Caco-2 (cell line): ENCODE results near the gene LEAP2. TPM values are rescaled to one million over a fixed set of nuclear protein-coding genes. Genes with fewer than 3 reads are reported as not detected.

ENCODE experiments used
- BruUV-seq: library from RNA; stranded (reverse); fragments of 400-500 nt; replicated peaks from 2 replicates; lab custom pipeline; 2021; lab: Mats Ljungman, UMichigan
- CTCF ChIA-PET: fragments of 300-600 bp; sonication (Branson Sonifier 250); formaldehyde crosslinking; loops from one replicate; lab custom pipeline; 2022; ENCODE audit warnings: antibody characterized with exemption; lab: Charles Lee
- POLR2A ChIA-PET: fragments of 300-600 bp; sonication (Branson Sonifier 250); formaldehyde crosslinking; loops from one replicate; lab custom pipeline; 2022; ENCODE audit warnings: antibody characterized with exemption; lab: Charles Lee
- DNase-seq, 2 experiments: peaks; one replicate each; pipeline versions ENCODE4 v3.0.0 to v3.0.0-alpha.2; 2020 to 2022
- H3K27me3 ChIP-seq: replicated peaks from 2 replicates; pipeline ENCODE4 v1.6.0; 2011; ENCODE audit warnings: low read length; ENCODE audit not compliant: control insufficient read depth, insufficient read depth
- H3K36me3 ChIP-seq: 2 replicates; pipeline ENCODE4 v1.5.1; 2011; ENCODE audit warnings: low read length; ENCODE audit not compliant: control insufficient read depth, insufficient read depth
- H3K4me1 ChIP-seq: fragments of 250-450 bp; sonication (Bioruptor Pico); 2 replicates; pipeline ENCODE4 v1.5.1; 2020; ENCODE audit warnings: mild to moderate bottlenecking
- H3K4me3 ChIP-seq: 2 replicates; pipeline ENCODE4 v1.5.1; 2011; ENCODE audit warnings: low read depth, mild to moderate bottlenecking, control low read depth, low read length
- H3K9me3 ChIP-seq: fragments of 250-450 bp; sonication (Bioruptor Pico); 2 replicates; pipeline ENCODE4 v1.5.1; 2020; ENCODE audit warnings: mild to moderate bottlenecking, moderate library complexity
- H3K27ac Mint-ChIP-seq: one replicate; pipeline ENCODE4 v1.8.0; 2022; ENCODE audit warnings: mixed read lengths; ENCODE audit not compliant: unreplicated experiment
- H3K27me3 Mint-ChIP-seq: one replicate; pipeline ENCODE4 v1.8.0; 2022; ENCODE audit warnings: mixed read lengths; ENCODE audit not compliant: insufficient read depth, unreplicated experiment
- H3K36me3 Mint-ChIP-seq: one replicate; pipeline ENCODE4 v1.8.0; 2022; ENCODE audit warnings: mild to moderate bottlenecking, mixed read lengths; ENCODE audit not compliant: insufficient read depth, unreplicated experiment
- H3K4me1 Mint-ChIP-seq: one replicate; pipeline ENCODE4 v1.8.0; 2022; ENCODE audit warnings: low read depth, mixed read lengths; ENCODE audit not compliant: unreplicated experiment
- H3K4me3 Mint-ChIP-seq: one replicate; pipeline ENCODE4 v1.8.0; 2022; ENCODE audit warnings: mild to moderate bottlenecking, moderate library complexity, mixed read lengths; ENCODE audit not compliant: unreplicated experiment
- H3K9me3 Mint-ChIP-seq: one replicate; pipeline ENCODE4 v1.8.0; 2022; ENCODE audit warnings: mixed read lengths; ENCODE audit not compliant: unreplicated experiment
- intact Hi-C: fragments of 100-400 bp; cut with micrococcal nuclease; formaldehyde crosslinking; loops from one replicate; pipeline ENCODE4 v1.10.0; 2022; ENCODE audit not compliant: unreplicated experiment
- total RNA-seq: library from RNA; stranded (reverse); gene quantifications from 2 replicates; pipeline ENCODE4 v1.2.3, GENCODE V29; 2022
- TF ChIP-seq, protein P1 (sequence below), 2 experiments: fragments of 200-600 bp in 1 of 2; IDR thresholded peaks; 1 replicate in 1 of 2; 2 replicates in 1 of 2; pipeline versions ENCODE4 v1.5.1 to v1.8.0; 2011 to 2022; ENCODE audit warnings: antibody characterized with exemption in 1 of 2, control low read depth in 1 of 2, inconsistent platforms in 1 of 2, low read depth in 1 of 2, low read length in 1 of 2, mild to moderate bottlenecking in 1 of 2, moderate library complexity in 1 of 2; ENCODE audit not compliant: insufficient read depth in 1 of 2, severe bottlenecking in 1 of 2, unreplicated experiment in 1 of 2

The LEAP2 gene
- total RNA-seq, 1 experiment from 2014 or later, result 1.1 TPM

DNA sequence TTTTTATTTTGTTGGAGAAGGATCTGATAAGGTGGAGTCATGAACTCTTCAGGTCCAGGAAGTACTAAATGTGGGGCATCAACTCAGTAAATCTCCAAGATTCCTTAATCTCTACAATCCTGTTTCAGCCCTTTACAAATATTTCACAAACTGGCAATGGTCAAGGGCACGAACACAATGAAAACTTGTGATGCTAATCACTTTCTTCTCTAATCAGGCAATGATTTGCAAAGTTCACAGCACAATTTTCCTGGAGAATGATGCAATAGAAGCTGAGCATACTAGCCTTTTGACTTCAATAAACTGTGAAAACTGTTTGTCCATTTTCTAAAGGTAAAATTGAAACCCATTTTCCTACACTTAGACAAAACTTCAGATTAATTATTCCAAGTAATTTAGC is 24.1 kb upstream of the LEAP2 start:
- no peaks in the 10 kb centered on the region for H3K4me1 ChIP-seq
- TF ChIP-seq, protein P1, sequence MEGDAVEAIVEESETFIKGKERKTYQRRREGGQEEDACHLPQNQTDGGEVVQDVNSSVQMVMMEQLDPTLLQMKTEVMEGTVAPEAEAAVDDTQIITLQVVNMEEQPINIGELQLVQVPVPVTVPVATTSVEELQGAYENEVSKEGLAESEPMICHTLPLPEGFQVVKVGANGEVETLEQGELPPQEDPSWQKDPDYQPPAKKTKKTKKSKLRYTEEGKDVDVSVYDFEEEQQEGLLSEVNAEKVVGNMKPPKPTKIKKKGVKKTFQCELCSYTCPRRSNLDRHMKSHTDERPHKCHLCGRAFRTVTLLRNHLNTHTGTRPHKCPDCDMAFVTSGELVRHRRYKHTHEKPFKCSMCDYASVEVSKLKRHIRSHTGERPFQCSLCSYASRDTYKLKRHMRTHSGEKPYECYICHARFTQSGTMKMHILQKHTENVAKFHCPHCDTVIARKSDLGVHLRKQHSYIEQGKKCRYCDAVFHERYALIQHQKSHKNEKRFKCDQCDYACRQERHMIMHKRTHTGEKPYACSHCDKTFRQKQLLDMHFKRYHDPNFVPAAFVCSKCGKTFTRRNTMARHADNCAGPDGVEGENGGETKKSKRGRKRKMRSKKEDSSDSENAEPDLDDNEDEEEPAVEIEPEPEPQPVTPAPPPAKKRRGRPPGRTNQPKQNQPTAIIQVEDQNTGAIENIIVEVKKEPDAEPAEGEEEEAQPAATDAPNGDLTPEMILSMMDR (IDR thresholded peaks at IDR 0.05; ENCODE audit: insufficient read depth in 1 of 2, low read depth in 1 of 2, low read length in 1 of 2, severe bottlenecking in 1 of 2, unreplicated experiment in 1 of 2), result no peak
- ChIA-PET CTCF (interaction anchor here (1.0 kb wide), 1 partner anchor 42 kb away, joined by 3 read pairs; no protein-coding TSS in a partner anchor), POLR2A (no interaction called here)
- Mint-ChIP-seq H3K27me3 (no peaks in the 10 kb centered on the region), H3K36me3 (no peaks in the 10 kb centered on the region), H3K27ac (no peak overlapping the region), H3K4me3 (no peak overlapping the region), H3K4me1 (no peaks in the 10 kb centered on the region), H3K9me3 (no peaks in the 10 kb centered on the region)
- H3K27me3 ChIP-seq, result no peaks in the 10 kb centered on the region
- no peaks in the 10 kb centered on the region for H3K36me3 ChIP-seq
- no peaks in the 10 kb centered on the region for H3K9me3 ChIP-seq
- no peak for DNase-seq
- H3K4me3 ChIP-seq, result no peak overlapping the region
- intact Hi-C loops, result no loop called here
- BruUV-seq, result no TSS peak

DNA sequence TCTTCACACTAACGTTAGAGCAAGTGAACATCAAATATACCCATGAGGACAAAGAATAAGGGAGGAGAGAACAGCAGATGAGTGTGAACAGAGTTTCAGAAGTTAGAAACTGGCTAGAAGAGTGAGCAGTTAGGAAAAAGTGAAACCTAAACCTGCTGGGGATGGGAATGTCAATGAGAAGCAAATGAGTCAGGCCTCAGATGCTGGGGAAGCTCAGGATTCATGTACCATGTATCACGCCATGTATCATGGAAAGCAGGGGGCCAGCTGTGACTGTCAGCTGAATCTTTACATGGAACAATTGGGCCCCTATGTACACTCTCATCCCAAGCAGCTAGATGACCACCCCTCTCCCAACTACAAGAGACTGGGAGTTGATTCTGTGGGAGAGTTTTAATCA is 23.4 kb upstream of the LEAP2 start:
- no peaks in the 10 kb centered on the region for H3K4me1 Mint-ChIP-seq
- Histone ChIP-seq H3K4me1 (no peaks in the 10 kb centered on the region), H3K9me3 (no peaks in the 10 kb centered on the region), H3K36me3 (no peaks in the 10 kb centered on the region), H3K4me3 (no peak overlapping the region), H3K27me3 (no peaks in the 10 kb centered on the region)
- DNase-seq, result no peak
- no peaks in the 10 kb centered on the region for H3K9me3 Mint-ChIP-seq
- TF ChIP-seq, protein P1 (IDR thresholded peaks at IDR 0.05; ENCODE audit: insufficient read depth in 1 of 2, low read depth in 1 of 2, low read length in 1 of 2, severe bottlenecking in 1 of 2, unreplicated experiment in 1 of 2), result no peak
- CTCF ChIA-PET, result no interaction called here
- no peaks in the 10 kb centered on the region for H3K27me3 Mint-ChIP-seq
- no peak overlapping the region for H3K27ac Mint-ChIP-seq
- POLR2A ChIA-PET, result no interaction called here
- H3K4me3 Mint-ChIP-seq, result no peak overlapping the region
- intact Hi-C loops, result no loop called here
- H3K36me3 Mint-ChIP-seq, result no peaks in the 10 kb centered on the region
- BruUV-seq, result no TSS peak

GRCh38 chr5:132853323-132853722 is 20.1 kb upstream of the LEAP2 start:
- Histone ChIP-seq H3K9me3 (no peaks in the 10 kb centered on the region), H3K27me3 (no peaks in the 10 kb centered on the region), H3K4me3 (no peak overlapping the region), H3K4me1 (no peaks in the 10 kb centered on the region), H3K36me3 (no peaks in the 10 kb centered on the region)
- Mint-ChIP-seq H3K4me1 (no peaks in the 10 kb centered on the region), H3K4me3 (no peak overlapping the region), H3K9me3 (no peaks in the 10 kb centered on the region), H3K27me3 (no peaks in the 10 kb centered on the region), H3K27ac (no peak overlapping the region), H3K36me3 (no peaks in the 10 kb centered on the region)
- DNase-seq, result no peak
- TF ChIP-seq, protein P1 (IDR thresholded peaks at IDR 0.05; ENCODE audit: insufficient read depth in 1 of 2, low read depth in 1 of 2, low read length in 1 of 2, severe bottlenecking in 1 of 2, unreplicated experiment in 1 of 2), result no peak
- ChIA-PET POLR2A (no interaction called here), CTCF (no interaction called here)
- intact Hi-C loops, result no loop called here
- no TSS peak for BruUV-seq
